ENCODE results near the gene ZNF787.

DNA sequence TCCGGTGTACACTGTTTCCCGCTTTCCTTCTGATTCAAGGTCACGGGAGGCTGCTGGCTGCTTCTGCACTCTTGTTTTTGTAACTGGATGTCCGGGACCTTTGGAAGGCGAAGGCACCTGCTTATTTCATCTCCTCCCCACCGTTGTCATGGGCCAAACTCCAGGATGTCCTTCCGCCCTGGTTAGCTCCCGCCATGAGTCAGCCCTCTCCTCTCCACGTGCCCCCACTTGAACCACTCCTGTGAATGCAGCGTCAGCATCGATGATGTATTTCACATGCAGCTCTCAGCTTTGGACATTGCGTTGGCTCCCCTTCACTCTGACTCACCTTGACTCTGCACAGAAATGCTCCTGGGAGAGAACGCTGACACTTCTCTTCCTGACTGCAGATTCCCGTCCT is 49.2 kb upstream of the ZNF787 start:
- TF ChIP-seq, protein P1, sequence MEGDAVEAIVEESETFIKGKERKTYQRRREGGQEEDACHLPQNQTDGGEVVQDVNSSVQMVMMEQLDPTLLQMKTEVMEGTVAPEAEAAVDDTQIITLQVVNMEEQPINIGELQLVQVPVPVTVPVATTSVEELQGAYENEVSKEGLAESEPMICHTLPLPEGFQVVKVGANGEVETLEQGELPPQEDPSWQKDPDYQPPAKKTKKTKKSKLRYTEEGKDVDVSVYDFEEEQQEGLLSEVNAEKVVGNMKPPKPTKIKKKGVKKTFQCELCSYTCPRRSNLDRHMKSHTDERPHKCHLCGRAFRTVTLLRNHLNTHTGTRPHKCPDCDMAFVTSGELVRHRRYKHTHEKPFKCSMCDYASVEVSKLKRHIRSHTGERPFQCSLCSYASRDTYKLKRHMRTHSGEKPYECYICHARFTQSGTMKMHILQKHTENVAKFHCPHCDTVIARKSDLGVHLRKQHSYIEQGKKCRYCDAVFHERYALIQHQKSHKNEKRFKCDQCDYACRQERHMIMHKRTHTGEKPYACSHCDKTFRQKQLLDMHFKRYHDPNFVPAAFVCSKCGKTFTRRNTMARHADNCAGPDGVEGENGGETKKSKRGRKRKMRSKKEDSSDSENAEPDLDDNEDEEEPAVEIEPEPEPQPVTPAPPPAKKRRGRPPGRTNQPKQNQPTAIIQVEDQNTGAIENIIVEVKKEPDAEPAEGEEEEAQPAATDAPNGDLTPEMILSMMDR (conservative IDR thresholded peaks at IDR 0.05; ENCODE audit: low read depth, low read length): no peak
- no peak for TF ChIP-seq EZH2 (IDR thresholded peaks at IDR 0.05; ENCODE audit: borderline replicate concordance, low read depth, low read length, poor library complexity, severe bottlenecking)
